ENCODE results near the gene SAP25. TPM values are rescaled to one million over a fixed set of nuclear protein-coding genes. Genes with fewer than 3 reads are reported as not detected.
A peak's percentile ranks its signal among the peaks of the same experiment; 100 is the strongest.

The SAP25 gene
- total RNA-seq, 1 donor from 2014 or later = 10.6 TPM

DNA sequence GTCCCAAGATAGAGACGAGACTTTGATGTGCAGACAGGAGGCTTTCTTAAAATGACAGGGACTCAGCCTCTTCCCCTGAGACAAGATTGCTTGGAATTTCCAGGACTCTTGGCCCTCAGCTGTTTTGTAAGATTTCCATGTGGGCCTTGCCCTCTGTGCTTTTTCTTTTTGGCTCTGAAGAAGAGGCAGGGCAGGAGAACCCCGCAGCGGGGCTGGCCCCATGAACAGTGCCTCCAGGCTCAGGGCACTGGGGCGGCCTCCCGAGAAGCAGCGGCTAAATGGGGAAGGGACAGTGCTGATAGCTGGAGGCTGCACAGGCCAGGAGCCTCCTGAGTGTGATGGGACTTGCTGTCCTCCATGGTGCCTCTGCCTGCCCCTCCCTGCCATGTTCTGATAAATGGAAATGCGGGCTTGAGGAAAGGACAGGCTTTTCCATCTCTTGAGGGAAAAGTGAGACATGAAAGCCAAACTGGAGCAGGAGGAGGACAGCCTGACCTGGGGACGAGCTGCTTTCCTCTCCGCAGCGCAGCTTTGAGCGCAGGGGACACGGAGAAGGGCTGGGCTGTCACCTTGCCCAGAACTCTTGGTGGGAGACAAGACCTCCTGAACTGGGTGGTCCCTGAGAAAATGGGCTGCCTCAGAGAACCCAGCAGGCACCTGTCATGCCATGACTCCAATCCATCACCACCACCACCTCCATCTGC, 12.1 kb downstream of the SAP25 start:
- Histone ChIP-seq H3K4me1 (peaks cover 18% of the 10 kb centered on the region), H3K27me3 (ENCODE audit: low read depth) (no peaks in the 10 kb centered on the region), H3K9me3 (no peaks in the 10 kb centered on the region), H3K4me3 (no peak overlapping the region), H3K27ac (no peak overlapping the region), H3K36me3 (peaks cover 46% of the 10 kb centered on the region)
- DNase-seq (no peak), ATAC-seq (no peak)
- intact Hi-C loops (cut with DNase I) = loop anchor here (10.0 kb wide), 1 partner anchor 133 kb away; the partner anchor contains the start of gene GIGYF1
- TF ChIP-seq, protein P1, sequence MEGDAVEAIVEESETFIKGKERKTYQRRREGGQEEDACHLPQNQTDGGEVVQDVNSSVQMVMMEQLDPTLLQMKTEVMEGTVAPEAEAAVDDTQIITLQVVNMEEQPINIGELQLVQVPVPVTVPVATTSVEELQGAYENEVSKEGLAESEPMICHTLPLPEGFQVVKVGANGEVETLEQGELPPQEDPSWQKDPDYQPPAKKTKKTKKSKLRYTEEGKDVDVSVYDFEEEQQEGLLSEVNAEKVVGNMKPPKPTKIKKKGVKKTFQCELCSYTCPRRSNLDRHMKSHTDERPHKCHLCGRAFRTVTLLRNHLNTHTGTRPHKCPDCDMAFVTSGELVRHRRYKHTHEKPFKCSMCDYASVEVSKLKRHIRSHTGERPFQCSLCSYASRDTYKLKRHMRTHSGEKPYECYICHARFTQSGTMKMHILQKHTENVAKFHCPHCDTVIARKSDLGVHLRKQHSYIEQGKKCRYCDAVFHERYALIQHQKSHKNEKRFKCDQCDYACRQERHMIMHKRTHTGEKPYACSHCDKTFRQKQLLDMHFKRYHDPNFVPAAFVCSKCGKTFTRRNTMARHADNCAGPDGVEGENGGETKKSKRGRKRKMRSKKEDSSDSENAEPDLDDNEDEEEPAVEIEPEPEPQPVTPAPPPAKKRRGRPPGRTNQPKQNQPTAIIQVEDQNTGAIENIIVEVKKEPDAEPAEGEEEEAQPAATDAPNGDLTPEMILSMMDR (IDR thresholded peaks at IDR 0.05) = no peak

DNA sequence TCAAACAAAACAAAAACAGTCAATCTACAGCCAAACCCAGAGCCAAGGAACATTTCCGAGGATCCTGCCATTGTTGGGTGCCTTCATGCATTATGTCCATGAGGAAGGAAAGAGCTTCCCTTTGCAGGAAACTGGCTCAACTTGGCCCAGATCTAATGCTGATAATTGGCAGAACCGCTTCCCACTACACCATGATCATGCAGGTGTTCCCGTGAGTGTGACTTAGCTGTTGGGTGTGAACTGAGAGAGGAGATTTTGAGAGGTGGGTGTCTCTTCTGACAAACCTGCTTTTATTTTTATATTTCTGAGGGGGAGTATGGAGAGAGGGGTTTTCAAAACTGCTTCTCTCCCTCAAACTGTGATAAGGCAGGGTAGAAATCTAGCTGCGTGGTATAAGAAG, 14.6 kb downstream of the SAP25 start:
- intact Hi-C loops (cut with DNase I) = no loop called here

DNA sequence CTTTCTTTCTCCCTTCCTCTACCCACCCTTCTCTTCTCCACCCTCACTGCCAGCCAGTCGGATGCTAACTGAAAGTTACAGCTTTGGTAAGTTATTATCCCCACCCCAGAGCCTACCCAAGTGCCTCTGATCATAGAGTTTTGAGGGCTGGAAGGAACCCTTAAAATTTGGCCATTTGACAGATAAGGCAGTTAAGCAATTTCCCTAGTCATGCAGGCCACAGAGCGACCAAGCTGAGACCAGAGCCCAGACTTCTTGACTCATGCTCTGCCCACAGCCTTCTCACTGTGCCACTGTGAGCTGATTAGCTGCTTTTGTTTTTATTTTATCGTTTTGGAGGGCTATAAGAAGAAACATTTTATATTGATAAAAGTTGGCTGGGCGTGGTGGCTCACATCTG, 17.2 kb downstream of the SAP25 start:
- peak; percentile 36 to 71 for ATAC-seq

More for the DNA sequence above, 14.6 kb downstream of the SAP25 start:
- no peaks in the 10 kb centered on the region for H3K9me3 ChIP-seq
- H3K27me3 ChIP-seq (ENCODE audit: low read depth) = no peaks in the 10 kb centered on the region
- TF ChIP-seq, protein P1 (IDR thresholded peaks at IDR 0.05) = no peak
- no peak overlapping the region for H3K27ac ChIP-seq
- ATAC-seq = no peak
- H3K4me1 ChIP-seq = peaks cover 19% of the 10 kb centered on the region
- H3K4me3 ChIP-seq = no peak overlapping the region
- peaks cover 49% of the 10 kb centered on the region for H3K36me3 ChIP-seq
- DNase-seq = no peak

DNA sequence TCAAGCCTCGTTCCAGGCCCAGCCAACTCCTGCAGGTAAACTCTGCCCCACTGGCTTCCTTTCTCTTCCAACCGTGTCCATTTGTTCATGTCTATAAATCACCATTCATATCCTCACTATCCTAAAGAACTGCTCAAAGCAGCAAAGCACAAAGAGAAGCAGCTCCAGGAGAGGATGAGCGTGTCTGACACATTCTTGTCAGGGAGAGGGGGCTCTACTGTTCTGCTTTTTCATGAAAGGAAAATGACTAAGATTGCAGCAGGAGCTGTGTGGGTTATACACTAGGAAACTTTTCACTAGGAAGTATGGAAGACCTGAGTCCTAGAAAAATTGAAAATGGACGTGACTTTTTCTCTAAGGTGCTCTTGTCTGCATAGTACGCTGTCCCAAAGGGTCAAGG, 18.0 kb downstream of the SAP25 start:
- Histone ChIP-seq H3K4me3 (no peak overlapping the region), H3K4me1 (peaks cover 15% of the 10 kb centered on the region), H3K36me3 (peaks cover 62% of the 10 kb centered on the region), H3K27me3 (ENCODE audit: low read depth) (no peaks in the 10 kb centered on the region), H3K27ac (peak overlapping the region; percentile 33), H3K9me3 (no peaks in the 10 kb centered on the region)
- TF ChIP-seq, protein P1 (IDR thresholded peaks at IDR 0.05) = no peak
- DNase-seq (no peak), ATAC-seq (no peak)
- intact Hi-C loops (cut with DNase I) = no loop called here

More for the DNA sequence above, 17.2 kb downstream of the SAP25 start:
- Histone ChIP-seq H3K27ac (peak overlapping the region; percentile 33), H3K9me3 (no peaks in the 10 kb centered on the region), H3K27me3 (ENCODE audit: low read depth) (no peaks in the 10 kb centered on the region), H3K36me3 (peaks cover 59% of the 10 kb centered on the region), H3K4me1 (peaks cover 15% of the 10 kb centered on the region), H3K4me3 (no peak overlapping the region)
- intact Hi-C loops (cut with DNase I) = no loop called here
- no peak for DNase-seq
- TF ChIP-seq, protein P1 (IDR thresholded peaks at IDR 0.05) = no peak

DNA sequence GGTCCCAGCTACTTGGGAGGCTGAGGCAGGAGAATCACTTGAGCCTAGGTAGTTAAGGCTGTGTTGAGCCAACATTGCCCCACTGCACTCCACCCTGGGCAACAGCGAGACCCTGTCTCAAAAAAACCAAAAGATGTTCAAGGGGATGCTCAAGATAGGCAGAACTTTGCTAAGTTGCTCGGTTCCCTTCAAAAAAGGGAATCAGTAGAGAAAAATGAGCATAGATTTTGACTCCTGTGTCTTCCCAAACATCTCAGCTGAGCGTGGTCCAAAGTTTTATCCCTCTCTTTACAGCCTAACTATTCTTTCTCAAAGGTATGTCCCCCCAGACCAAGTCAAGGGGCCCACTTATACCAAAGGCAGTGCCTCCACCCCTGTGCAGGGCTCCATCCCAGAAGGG, 20.7 kb downstream of the SAP25 start:
- H3K27me3 ChIP-seq (ENCODE audit: low read depth) = no peaks in the 10 kb centered on the region
- TF ChIP-seq, protein P1 (IDR thresholded peaks at IDR 0.05) = no peak
- peaks cover 26% of the 10 kb centered on the region for H3K4me1 ChIP-seq
- no peaks in the 10 kb centered on the region for H3K9me3 ChIP-seq
- intact Hi-C loops (cut with DNase I) = no loop called here
- H3K27ac ChIP-seq = no peak overlapping the region
- DNase-seq = no peak
- H3K4me3 ChIP-seq = no peak overlapping the region
- ATAC-seq = no peak
- peaks cover 68% of the 10 kb centered on the region for H3K36me3 ChIP-seq
